B cell (primary cell): ENCODE measurements around the gene STX8. TPM values are rescaled to one million over a fixed set of nuclear protein-coding genes. Genes with fewer than 3 reads are reported as not detected.
A peak's percentile ranks its signal among the peaks of the same experiment; 100 is the strongest.

Source experiments
- ATAC-seq: fragments of 200-7000 bp; cut with Tn5 transposase; one replicate; pipeline ENCODE4 v1.10.0; 2021; ENCODE audit warnings: low read depth, mild to moderate bottlenecking, moderate number of reproducible peaks, moderate library complexity
- CTCF ChIA-PET: fragments of 350-600 bp; sonication (Branson Sonifier 250); formaldehyde crosslinking; loops from one replicate; lab custom pipeline; 2021; ENCODE audit warnings: antibody characterized with exemption, inconsistent platforms; lab: Charles Lee
- POLR2A ChIA-PET: fragments of 350-600 bp; sonication (Branson Sonifier 250); formaldehyde crosslinking; loops from one replicate; lab custom pipeline; 2021; ENCODE audit warnings: antibody characterized with exemption; lab: Charles Lee
- DNase-seq: peaks from one replicate; pipeline ENCODE4 v3.0.0; 2013
- H2AFZ ChIP-seq: 2 replicates; pipeline ENCODE4 v1.6.1; 2012; ENCODE audit warnings: mild to moderate bottlenecking, low read depth, low read length; ENCODE audit not compliant: insufficient read depth, poor library complexity, severe bottlenecking
- H3K27ac ChIP-seq, 2 donors: 1 replicate in 1 of 2; 2 replicates in 1 of 2; pipeline ENCODE4 v1.5.1; 2012 to 2013; ENCODE audit warnings: low read length in 2 of 2, mild to moderate bottlenecking in 2 of 2, moderate library complexity in 1 of 2
- H3K27me3 ChIP-seq, 4 experiments: fragments of 200-600 bp in 1 of 4; sonication (generic) in 1 of 4; replicated peaks in 1 of 4; 1 replicate in 2 of 4; 2 replicates in 2 of 4; pipeline versions ENCODE4 v1.6.1 to v1.7.0; 2013 to 2016; ENCODE audit warnings: low read length in 3 of 4, mild to moderate bottlenecking in 2 of 4, mixed read lengths in 1 of 4, moderate library complexity in 1 of 4; ENCODE audit not compliant: insufficient read depth in 4 of 4, control insufficient read depth in 3 of 4; ENCODE audit errors: control extremely low read depth in 1 of 4
- H3K36me3 ChIP-seq, 2 experiments: replicated peaks in 1 of 2; 1 replicate in 1 of 2; 2 replicates in 1 of 2; pipeline versions ENCODE4 v1.6.1 to v1.7.1; 2013; ENCODE audit warnings: low read length in 1 of 2; ENCODE audit not compliant: insufficient read depth in 2 of 2, control insufficient read depth in 1 of 2; ENCODE audit errors: control extremely low read depth in 1 of 2, extremely low read depth in 1 of 2
- H3K4me1 ChIP-seq, 2 donors: fragments of 200-600 bp in 1 of 2; sonication (generic) in 1 of 2; 1 replicate in 1 of 2; 2 replicates in 1 of 2; pipeline versions ENCODE4 v1.5.1 to v1.6.1; 2013 to 2017; ENCODE audit warnings: low read length in 2 of 2; ENCODE audit not compliant: control insufficient read depth in 2 of 2, insufficient read depth in 2 of 2
- H3K4me2 ChIP-seq: replicated peaks from 2 replicates; pipeline ENCODE3; 2012; ENCODE audit warnings: mild to moderate bottlenecking, low read depth, low read length; ENCODE audit not compliant: poor library complexity, severe bottlenecking
- H3K4me3 ChIP-seq, 5 experiments: fragments of 200-600 bp in 1 of 5; sonication (generic) in 1 of 5; 1 replicate in 3 of 5; 2 replicates in 2 of 5; pipeline versions ENCODE4 v1.5.1 to v1.7.0; 2011 to 2016; ENCODE audit warnings: low read length in 4 of 5, mild to moderate bottlenecking in 4 of 5, low read depth in 2 of 5, control low read depth in 1 of 5, moderate library complexity in 1 of 5; ENCODE audit not compliant: insufficient read depth in 1 of 5; ENCODE audit errors: control extremely low read depth in 1 of 5, extremely low read depth in 1 of 5
- H3K79me2 ChIP-seq: fragments of 200-600 bp; sonication (generic); one replicate; pipeline ENCODE4 v1.6.0; 2016; ENCODE audit warnings: low read length; ENCODE audit not compliant: control insufficient read depth, insufficient read depth
- H3K9ac ChIP-seq: fragments of 200-600 bp; sonication (generic); 2 replicates; pipeline ENCODE4 v1.6.1; 2017; ENCODE audit warnings: mild to moderate bottlenecking, low read length, moderate library complexity
- H3K9me3 ChIP-seq, 3 donors: one replicate each; pipeline versions ENCODE4 v1.6.1 to v1.7.1; 2013; ENCODE audit warnings: low read length in 2 of 3; ENCODE audit not compliant: control insufficient read depth in 2 of 3, insufficient read depth in 1 of 3; ENCODE audit errors: control extremely low read depth in 1 of 3
- H4K20me1 ChIP-seq: 2 replicates; pipeline ENCODE4 v1.6.0; 2012; ENCODE audit warnings: mild to moderate bottlenecking, low read length; ENCODE audit not compliant: insufficient read depth, control insufficient read depth, poor library complexity, severe bottlenecking
- H3K27ac Mint-ChIP-seq: one replicate; pipeline ENCODE4 v1.8.0; 2021; ENCODE audit warnings: mixed read lengths
- H3K27me3 Mint-ChIP-seq: one replicate; pipeline ENCODE4 v1.8.0; 2021; ENCODE audit warnings: mixed read lengths
- H3K4me1 Mint-ChIP-seq: one replicate; pipeline ENCODE4 v1.8.0; 2021; ENCODE audit warnings: mixed read lengths
- H3K4me3 Mint-ChIP-seq: one replicate; pipeline ENCODE4 v1.8.0; 2021; ENCODE audit warnings: mixed read lengths
- H3K9me3 Mint-ChIP-seq: one replicate; pipeline ENCODE4 v1.8.0; 2022; ENCODE audit warnings: mixed read lengths; ENCODE audit not compliant: insufficient read depth
- EZH2 ChIP-seq: IDR thresholded peaks from 2 replicates; pipeline ENCODE4 v1.6.1; 2012; ENCODE audit warnings: borderline replicate concordance, low read depth, mild to moderate bottlenecking, moderate library complexity, low read length; ENCODE audit not compliant: insufficient read depth, poor library complexity, severe bottlenecking
- WGBS: methylation state at CpG from one replicate; pipeline ENCODE4 v1.1.5; 2013; ENCODE audit warnings: missing lambda C conversion rate; ENCODE audit not compliant: insufficient coverage; 5-methylcytosine and 5-hydroxymethylcytosine counted together
- intact Hi-C: fragments of 100-400 bp; cut with micrococcal nuclease; formaldehyde crosslinking; loops from one replicate; pipeline ENCODE4 v1.10.0; 2022
- polyA plus RNA-seq: library from polyadenylated mRNA; depleted of rRNA; stranded (reverse); fragments of >200 nt; gene quantifications from 2 replicates; pipeline ENCODE4 v1.2.3, GENCODE V29; 2012
- total RNA-seq, 2 donors: library from RNA; stranded (reverse); fragments of 120-200 nt in 1 of 2; gene quantifications; 1 replicate in 1 of 2; 2 replicates in 1 of 2; pipeline versions ENCODE4 v1.2.3 to v1.2.4, GENCODE V29; 2013 to 2022
- TF ChIP-seq, protein P1 (sequence below): fragments of 200-600 bp; IDR thresholded peaks from one replicate; pipeline ENCODE4 v1.8.0; 2022; ENCODE audit warnings: antibody characterized with exemption, mild to moderate bottlenecking

The STX8 gene
- total and polyA plus RNA-seq, 2 donors (not counting 1 experiment from before 2014, with no cell fraction given) = 35.8 to 61.5 TPM

DNA sequence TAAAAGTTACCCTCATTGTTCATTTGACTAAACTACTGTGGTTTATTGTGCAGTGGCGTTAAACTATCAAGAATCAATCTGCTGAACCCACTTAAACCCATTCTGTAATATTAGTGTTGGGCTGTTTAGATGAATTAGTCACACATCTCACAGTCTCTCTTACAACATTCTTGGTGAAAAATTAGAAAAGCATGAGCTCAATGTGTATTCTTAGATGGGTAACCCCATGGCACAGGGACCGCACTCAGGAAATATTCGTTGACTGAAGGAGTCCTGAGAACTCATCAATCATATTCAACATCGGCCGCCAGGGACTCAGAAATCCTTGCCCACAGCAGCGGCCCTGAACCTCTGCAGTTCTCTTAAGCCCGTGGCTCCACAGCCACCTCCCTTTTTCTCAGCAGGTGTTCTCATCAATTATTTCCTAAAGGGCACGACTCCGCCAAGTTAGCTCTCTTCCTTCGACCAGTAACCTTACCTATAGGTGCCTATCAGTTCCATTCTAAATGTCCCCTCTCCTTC is 155.6 kb downstream of the STX8 start:
- H3K4me3 Mint-ChIP-seq = no peak overlapping the region
- no peak overlapping the region for H2AFZ ChIP-seq
- no peaks in the 10 kb centered on the region for H3K27me3 Mint-ChIP-seq
- H4K20me1 ChIP-seq = no peaks in the 10 kb centered on the region
- no peak overlapping the region for H3K4me3 ChIP-seq
- peaks cover 0 to 7% of the 10 kb centered on the region in 2 experiments for H3K36me3 ChIP-seq
- no peak overlapping the region for H3K9ac ChIP-seq
- TF ChIP-seq, protein P1, sequence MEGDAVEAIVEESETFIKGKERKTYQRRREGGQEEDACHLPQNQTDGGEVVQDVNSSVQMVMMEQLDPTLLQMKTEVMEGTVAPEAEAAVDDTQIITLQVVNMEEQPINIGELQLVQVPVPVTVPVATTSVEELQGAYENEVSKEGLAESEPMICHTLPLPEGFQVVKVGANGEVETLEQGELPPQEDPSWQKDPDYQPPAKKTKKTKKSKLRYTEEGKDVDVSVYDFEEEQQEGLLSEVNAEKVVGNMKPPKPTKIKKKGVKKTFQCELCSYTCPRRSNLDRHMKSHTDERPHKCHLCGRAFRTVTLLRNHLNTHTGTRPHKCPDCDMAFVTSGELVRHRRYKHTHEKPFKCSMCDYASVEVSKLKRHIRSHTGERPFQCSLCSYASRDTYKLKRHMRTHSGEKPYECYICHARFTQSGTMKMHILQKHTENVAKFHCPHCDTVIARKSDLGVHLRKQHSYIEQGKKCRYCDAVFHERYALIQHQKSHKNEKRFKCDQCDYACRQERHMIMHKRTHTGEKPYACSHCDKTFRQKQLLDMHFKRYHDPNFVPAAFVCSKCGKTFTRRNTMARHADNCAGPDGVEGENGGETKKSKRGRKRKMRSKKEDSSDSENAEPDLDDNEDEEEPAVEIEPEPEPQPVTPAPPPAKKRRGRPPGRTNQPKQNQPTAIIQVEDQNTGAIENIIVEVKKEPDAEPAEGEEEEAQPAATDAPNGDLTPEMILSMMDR = no peak
- TF ChIP-seq EZH2 = no peak
- no peak overlapping the region for H3K4me2 ChIP-seq
- peaks cover 3 to 4% of the 10 kb centered on the region in 2 donors for H3K4me1 ChIP-seq
- no peak for DNase-seq
- over 99% methylated on average over 9 of the region's 10 CpGs for WGBS
- no peak for ATAC-seq
- H3K27ac Mint-ChIP-seq = no peak overlapping the region
- H3K79me2 ChIP-seq = no peaks in the 10 kb centered on the region
- H3K27me3 ChIP-seq = no peaks in the 10 kb centered on the region
- H3K9me3 ChIP-seq = peaks cover 0 to 8% (median 0%) of the 10 kb centered on the region in 3 donors
- CTCF ChIA-PET = no interaction called here
- intact Hi-C loops = no loop called here
- H3K27ac ChIP-seq = no peak overlapping the region
- H3K4me1 Mint-ChIP-seq = peaks cover 11% of the 10 kb centered on the region
- no peaks in the 10 kb centered on the region for H3K9me3 Mint-ChIP-seq
- POLR2A ChIA-PET = no interaction called here

DNA sequence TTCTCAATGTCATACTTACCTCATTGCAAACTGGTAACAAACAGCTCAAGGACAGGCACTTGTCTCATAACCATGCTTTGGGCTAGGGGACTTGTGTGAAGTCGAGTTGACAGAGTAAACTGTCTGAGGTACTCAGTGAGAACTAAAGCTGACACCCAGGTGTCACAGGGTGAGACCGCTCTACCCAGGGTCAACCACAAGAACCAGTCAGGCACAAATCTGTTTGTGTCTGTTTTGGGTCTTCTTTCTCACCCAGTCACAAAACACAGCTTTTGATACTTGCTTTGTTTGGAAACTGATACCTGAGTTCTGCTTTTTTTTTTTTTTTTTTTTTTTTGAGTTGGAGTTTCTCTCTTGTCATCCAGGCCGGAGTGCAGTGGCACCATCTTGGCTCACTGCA is 161.1 kb downstream of the STX8 start:
- Histone ChIP-seq H3K79me2 (no peaks in the 10 kb centered on the region), H3K27me3 (no peaks in the 10 kb centered on the region), H3K9me3 (peaks cover 0 to 8% (median 0%) of the 10 kb centered on the region in 3 donors), H3K4me3 (no peak overlapping the region), H2AFZ (no peak overlapping the region), H3K27ac (peak overlapping the region in 1 of 2 donors; percentile 2), H3K36me3 (no peaks in the 10 kb centered on the region), H3K4me1 (peaks cover 15 to 30% of the 10 kb centered on the region in 2 donors), H3K4me2 (peak overlapping the region; percentile 42), H4K20me1 (no peaks in the 10 kb centered on the region), H3K9ac (no peak overlapping the region)
- H3K27ac Mint-ChIP-seq = no peak overlapping the region
- ATAC-seq (peak; percentile 73), DNase-seq (peak; percentile 80)
- POLR2A ChIA-PET = no interaction called here
- H3K4me3 Mint-ChIP-seq = no peak overlapping the region
- no peaks in the 10 kb centered on the region for H3K27me3 Mint-ChIP-seq
- WGBS = 0% methylated on average over 1 of the region's 3 CpGs
- no peak for TF ChIP-seq EZH2
- TF ChIP-seq, protein P1 = no peak
- CTCF ChIA-PET = no interaction called here
- no peaks in the 10 kb centered on the region for H3K9me3 Mint-ChIP-seq
- intact Hi-C loops = no loop called here
- H3K4me1 Mint-ChIP-seq = peaks cover 23% of the 10 kb centered on the region
